HUES48 (cell line): ENCODE data around the gene TASL.
"Not testable (repeated sequence)": the region's sequence is repeated elsewhere in the genome, so short reads cannot be mapped to it uniquely, and the experiment has no call there.

ENCODE experiments used
- H3K27ac ChIP-seq: one replicate; pipeline ENCODE4 v1.7.0; 2013; ENCODE audit warnings: low read depth, low read length, inconsistent platforms
- H3K27me3 ChIP-seq: 2 replicates; pipeline ENCODE4 v1.6.1; 2013; ENCODE audit warnings: mild to moderate bottlenecking, low read length; ENCODE audit not compliant: control insufficient read depth, insufficient read depth
- H3K36me3 ChIP-seq: 2 replicates; pipeline ENCODE4 v1.6.1; 2013; ENCODE audit warnings: low read length; ENCODE audit not compliant: control insufficient read depth, insufficient read depth
- H3K4me1 ChIP-seq: 2 replicates; pipeline ENCODE4 v1.6.1; 2013; ENCODE audit warnings: mild to moderate bottlenecking, low read length; ENCODE audit not compliant: control insufficient read depth, insufficient read depth
- H3K4me3 ChIP-seq: 2 replicates; pipeline ENCODE4 v1.5.1; 2013; ENCODE audit warnings: mild to moderate bottlenecking, low read depth, low read length
- H3K9ac ChIP-seq: 2 replicates; pipeline ENCODE4 v1.6.1; 2013; ENCODE audit warnings: mild to moderate bottlenecking, low read depth, low read length, moderate library complexity
- H3K9me3 ChIP-seq: 2 replicates; pipeline ENCODE4 v1.6.1; 2013; ENCODE audit warnings: low read length; ENCODE audit not compliant: control insufficient read depth, insufficient read depth

The TASL gene

GRCh38 chrX:30600269-30601176, 23.0 kb upstream of the TASL start:
- not testable (repeated sequence) for H3K4me3 ChIP-seq, H3K27me3 ChIP-seq, H3K4me1 ChIP-seq, H3K9me3 ChIP-seq, H3K9ac ChIP-seq, H3K27ac ChIP-seq, H3K36me3 ChIP-seq

- H3K27ac ChIP-seq = no peak overlapping the region
- no peak overlapping the region for H3K9ac ChIP-seq
- H3K4me1 ChIP-seq = 0 out of 2 replicates have a peak, but pooled peaks cover 5% of the 10 kb centered on the region
- no peaks in the 10 kb centered on the region for H3K9me3 ChIP-seq
- no peaks in the 10 kb centered on the region for H3K27me3 ChIP-seq
- H3K4me3 ChIP-seq = no peak overlapping the region
- H3K36me3 ChIP-seq = no peaks in the 10 kb centered on the region
These were observed 19.8 kb upstream of the TASL start for GRCh38 chrX:30597216-30598012.

DNA sequence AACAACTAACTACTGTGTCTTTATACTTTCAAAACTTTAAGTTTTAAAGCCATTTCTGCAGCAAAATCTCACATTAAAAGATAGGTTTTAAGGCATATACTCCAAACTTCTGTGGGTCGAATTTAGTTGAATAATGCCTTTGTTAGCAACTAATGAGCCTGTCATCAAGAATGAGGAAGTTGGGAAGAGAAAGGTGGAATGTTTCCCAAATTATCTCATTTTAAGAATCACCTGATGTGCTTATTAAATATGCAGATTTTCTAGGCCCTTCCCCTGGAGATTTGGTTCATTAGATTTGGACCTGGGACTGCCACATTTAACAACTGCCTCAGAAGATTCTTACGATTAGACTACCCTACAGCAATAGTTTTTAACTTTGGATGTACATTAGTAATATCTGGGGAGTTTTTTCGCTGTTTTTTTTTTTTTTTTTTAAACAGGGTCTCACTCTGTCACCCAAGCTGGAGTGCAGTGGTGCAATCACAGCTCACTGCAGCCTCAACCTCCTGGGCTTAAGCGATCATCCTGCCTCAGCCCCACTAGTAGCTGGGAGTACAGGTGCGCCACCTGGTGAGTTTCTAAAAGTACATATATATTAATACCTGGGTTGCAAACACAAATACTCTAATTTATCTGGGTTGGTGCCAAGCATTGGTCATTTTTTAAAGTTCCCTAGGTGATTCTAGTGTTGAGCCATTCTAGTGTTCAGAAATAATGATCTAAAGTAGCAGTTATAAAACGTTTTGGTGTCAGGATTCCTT, 16.1 kb upstream of the TASL start:
- no peak overlapping the region for H3K27ac ChIP-seq
- H3K9ac ChIP-seq = no peak overlapping the region
- no peaks in the 10 kb centered on the region for H3K9me3 ChIP-seq
- 0 out of 2 replicates have a peak, but pooled peaks cover 5% of the 10 kb centered on the region for H3K4me1 ChIP-seq
- H3K27me3 ChIP-seq = no peaks in the 10 kb centered on the region
- H3K36me3 ChIP-seq = no peaks in the 10 kb centered on the region
- no peak overlapping the region for H3K4me3 ChIP-seq

- no peak overlapping the region for H3K27ac ChIP-seq
- H3K9ac ChIP-seq = no peak overlapping the region
- H3K9me3 ChIP-seq = no peaks in the 10 kb centered on the region
- H3K36me3 ChIP-seq = no peaks in the 10 kb centered on the region
- H3K27me3 ChIP-seq = no peaks in the 10 kb centered on the region
- 0 out of 2 replicates have a peak, but pooled peaks cover 5% of the 10 kb centered on the region for H3K4me1 ChIP-seq
- H3K4me3 ChIP-seq = no peak overlapping the region
These were observed 15.3 kb upstream of the TASL start for GRCh38 chrX:30592831-30593230.

DNA sequence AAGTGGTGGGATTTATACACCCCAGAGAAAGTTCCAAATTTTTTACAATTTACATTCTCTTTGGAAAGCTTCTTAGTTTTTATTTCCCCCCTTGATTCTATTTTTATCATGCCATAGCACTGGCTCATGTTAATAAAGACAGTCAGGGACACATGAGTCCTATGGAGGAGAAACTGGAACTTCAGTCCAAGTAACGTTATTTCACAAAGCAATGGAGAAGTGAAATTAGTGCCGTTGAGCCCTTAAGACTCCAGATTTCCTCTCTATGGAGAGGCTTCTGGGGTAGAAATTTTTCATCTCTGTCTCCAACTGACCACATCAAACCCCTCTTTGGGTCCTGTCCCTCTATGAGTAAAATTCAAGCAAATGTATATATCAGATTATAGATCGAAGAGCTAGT, 12.8 kb upstream of the TASL start:
- Histone ChIP-seq H3K27me3 (no peaks in the 10 kb centered on the region), H3K36me3 (no peaks in the 10 kb centered on the region), H3K4me1 (0 out of 2 replicates have a peak, but pooled peaks cover 5% of the 10 kb centered on the region), H3K4me3 (no peak overlapping the region), H3K9me3 (no peaks in the 10 kb centered on the region), H3K9ac (no peak overlapping the region), H3K27ac (no peak overlapping the region)

DNA sequence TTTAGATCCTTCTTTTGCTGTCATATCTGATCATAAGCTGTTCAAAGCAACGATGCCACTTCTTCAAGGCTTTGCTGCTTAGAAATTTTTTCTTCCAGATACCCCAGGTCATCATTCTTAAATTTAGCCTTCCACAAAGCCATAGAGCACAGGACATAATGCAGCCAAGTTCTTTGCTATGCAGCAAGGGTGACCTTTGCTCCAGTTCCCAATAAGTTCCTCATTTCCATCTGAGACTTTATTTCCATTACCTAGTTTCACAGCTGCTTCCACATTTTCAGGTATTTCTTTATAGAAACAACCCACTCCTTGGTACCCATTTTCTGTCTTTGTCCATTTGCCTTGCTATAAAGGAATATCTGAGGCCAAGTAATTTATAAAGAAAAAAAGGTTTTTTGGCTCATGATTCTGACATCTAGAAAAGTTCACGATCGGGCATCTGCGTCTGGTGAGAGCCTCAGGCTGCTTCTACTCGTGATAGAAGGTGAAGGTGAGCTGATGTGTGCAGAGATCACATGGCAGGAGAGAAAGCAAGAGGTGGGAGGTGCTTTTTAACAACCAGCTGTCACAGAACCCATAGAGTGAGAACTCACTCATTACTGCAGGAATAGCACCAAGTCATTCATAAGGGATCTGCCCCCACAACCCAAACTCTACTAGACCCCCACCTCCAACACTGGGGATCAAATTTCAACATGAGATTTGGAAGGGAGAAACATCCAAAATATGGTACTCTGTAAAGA, 11.8 kb upstream of the TASL start:
- Histone ChIP-seq H3K27me3 (no peaks in the 10 kb centered on the region), H3K4me1 (0 out of 2 replicates have a peak, but pooled peaks cover 5% of the 10 kb centered on the region), H3K36me3 (no peaks in the 10 kb centered on the region), H3K27ac (no peak overlapping the region), H3K9ac (no peak overlapping the region), H3K4me3 (no peak overlapping the region), H3K9me3 (no peaks in the 10 kb centered on the region)

DNA sequence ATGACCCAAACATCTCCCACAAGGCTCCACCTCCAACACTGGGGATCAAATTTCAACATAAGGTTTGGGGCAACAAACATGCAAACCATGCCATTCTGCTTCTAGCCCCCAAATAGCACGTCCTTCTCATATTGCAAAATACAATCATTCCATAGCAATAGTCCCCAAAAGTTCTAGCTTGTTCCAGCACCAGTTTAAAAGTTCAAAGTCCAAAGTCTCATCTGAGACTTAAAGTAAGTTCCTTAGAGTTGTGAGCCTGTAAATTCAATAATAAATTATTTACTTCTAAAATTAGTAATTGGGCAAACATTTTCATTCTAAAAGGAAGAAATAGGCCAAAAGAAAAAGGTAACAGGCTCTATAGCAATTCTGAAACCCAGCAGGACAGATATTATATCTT, 8.9 kb upstream of the TASL start:
- H3K4me3 ChIP-seq = no peak overlapping the region
- H3K4me1 ChIP-seq = no peaks in the 10 kb centered on the region
- H3K27me3 ChIP-seq = no peaks in the 10 kb centered on the region
- no peaks in the 10 kb centered on the region for H3K9me3 ChIP-seq
- H3K9ac ChIP-seq = no peak overlapping the region
- no peaks in the 10 kb centered on the region for H3K36me3 ChIP-seq
- no peak overlapping the region for H3K27ac ChIP-seq

GRCh38 chrX:30582664-30583063, 5.1 kb upstream of the TASL start:
- H3K4me1 ChIP-seq = no peaks in the 10 kb centered on the region
- H3K27me3 ChIP-seq = no peaks in the 10 kb centered on the region
- H3K4me3 ChIP-seq = no peak overlapping the region
- H3K36me3 ChIP-seq = no peaks in the 10 kb centered on the region
- H3K9me3 ChIP-seq = no peaks in the 10 kb centered on the region
- H3K27ac ChIP-seq = no peak overlapping the region
- no peak overlapping the region for H3K9ac ChIP-seq

DNA sequence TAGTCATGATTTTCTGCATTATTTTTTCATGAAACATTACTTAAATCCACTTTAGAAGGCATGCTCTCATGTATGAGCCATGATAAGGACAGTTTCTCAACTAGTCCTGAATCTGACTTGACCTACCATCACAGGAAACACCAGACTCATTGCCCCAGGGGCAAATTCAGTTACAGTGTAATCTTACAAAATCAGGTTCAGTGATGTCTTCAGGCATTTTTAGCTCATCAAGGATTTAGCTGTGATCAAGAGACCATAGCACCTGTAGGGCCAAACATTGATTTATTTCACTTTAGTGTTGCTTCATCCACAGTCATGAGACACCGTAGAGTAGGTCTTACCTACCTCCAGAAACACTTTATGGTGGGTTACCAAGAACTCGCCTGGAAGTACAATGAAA, 3.1 kb upstream of the TASL start:
- no peaks in the 10 kb centered on the region for H3K36me3 ChIP-seq
- H3K27me3 ChIP-seq = no peaks in the 10 kb centered on the region
- H3K4me3 ChIP-seq = no peak overlapping the region
- H3K9me3 ChIP-seq = no peaks in the 10 kb centered on the region
- no peak overlapping the region for H3K9ac ChIP-seq
- no peaks in the 10 kb centered on the region for H3K4me1 ChIP-seq
- no peak overlapping the region for H3K27ac ChIP-seq

GRCh38 chrX:30576881-30577280, 685 bp downstream of the TASL start:
- H3K4me1 ChIP-seq = no peaks in the 10 kb centered on the region
- no peak overlapping the region for H3K27ac ChIP-seq
- no peaks in the 10 kb centered on the region for H3K36me3 ChIP-seq
- no peaks in the 10 kb centered on the region for H3K27me3 ChIP-seq
- no peak overlapping the region for H3K4me3 ChIP-seq
- no peaks in the 10 kb centered on the region for H3K9me3 ChIP-seq
- H3K9ac ChIP-seq = no peak overlapping the region
